CD4-positive, alpha-beta memory T cell (primary cell): ENCODE data around the gene ACAA1. TPM values are rescaled to one million over a fixed set of nuclear protein-coding genes. Genes with fewer than 3 reads are reported as not detected.
A peak's percentile ranks its signal among the peaks of the same experiment; 100 is the strongest.

Experiments used
- CTCF ChIA-PET: fragments of 350-600 bp; sonication (Branson Sonifier 250); formaldehyde crosslinking; loops from one replicate; lab custom pipeline; 2021; ENCODE audit warnings: inconsistent platforms; ENCODE audit not compliant: partially characterized antibody; lab: Charles Lee
- POLR2A ChIA-PET: fragments of 350-600 bp; sonication (Branson Sonifier 250); formaldehyde crosslinking; loops from one replicate; lab custom pipeline; 2021; ENCODE audit not compliant: partially characterized antibody; lab: Charles Lee
- DNase-seq, 5 donors: peaks; one replicate each; pipeline versions ENCODE4 v3.0.0 to v3.0.0-alpha.2; 2020 to 2022; ENCODE audit warnings: mixed read lengths in 1 of 5
- H3K27ac ChIP-seq: one replicate; pipeline ENCODE4 v1.7.0; 2013; ENCODE audit warnings: low read depth, low read length
- H3K27me3 ChIP-seq: 2 replicates; pipeline ENCODE4 v1.7.0; 2013; ENCODE audit warnings: mild to moderate bottlenecking, low read length, moderate library complexity; ENCODE audit not compliant: insufficient read depth
- H3K36me3 ChIP-seq: 2 replicates; pipeline ENCODE4 v1.7.0; 2013; ENCODE audit warnings: mild to moderate bottlenecking, low read length, moderate library complexity; ENCODE audit not compliant: insufficient read depth
- H3K4me1 ChIP-seq: 2 replicates; pipeline ENCODE4 v1.7.0; 2013; ENCODE audit warnings: mild to moderate bottlenecking, low read length, moderate library complexity; ENCODE audit not compliant: insufficient read depth
- H3K4me3 ChIP-seq, 2 donors: one replicate each; pipeline ENCODE4 v1.7.0; 2013; ENCODE audit warnings: low read length in 2 of 2, mild to moderate bottlenecking in 1 of 2
- H3K9me3 ChIP-seq, 2 donors: one replicate each; pipeline ENCODE4 v1.7.0; 2013; ENCODE audit warnings: low read length in 2 of 2, control low read depth in 1 of 2; ENCODE audit not compliant: control insufficient read depth in 1 of 2
- H3K27ac Mint-ChIP-seq, 7 donors: one replicate each; pipeline ENCODE4 v1.8.0; 2020 to 2021; ENCODE audit warnings: mixed read lengths in 7 of 7, mild to moderate bottlenecking in 6 of 7, inconsistent platforms in 3 of 7, moderate library complexity in 3 of 7
- H3K27me3 Mint-ChIP-seq, 2 donors: one replicate each; pipeline ENCODE4 v1.8.0; 2020 to 2021; ENCODE audit warnings: mixed read lengths in 2 of 2
- H3K36me3 Mint-ChIP-seq, 2 donors: one replicate each; pipeline ENCODE4 v1.8.0; 2020 to 2021; ENCODE audit warnings: mixed read lengths in 2 of 2, inconsistent platforms in 1 of 2, mild to moderate bottlenecking in 1 of 2
- H3K4me1 Mint-ChIP-seq, 4 donors: one replicate each; pipeline ENCODE4 v1.8.0; 2020 to 2021; ENCODE audit warnings: mixed read lengths in 4 of 4, mild to moderate bottlenecking in 1 of 4
- H3K4me3 Mint-ChIP-seq, 8 donors: one replicate each; pipeline ENCODE4 v1.8.0; 2020 to 2021; ENCODE audit warnings: mixed read lengths in 8 of 8, mild to moderate bottlenecking in 7 of 8, moderate library complexity in 6 of 8, inconsistent platforms in 3 of 8
- H3K9me3 Mint-ChIP-seq, 8 donors: one replicate each; pipeline ENCODE4 v1.8.0; 2020 to 2021; ENCODE audit warnings: mixed read lengths in 8 of 8, mild to moderate bottlenecking in 5 of 8, inconsistent platforms in 3 of 8, moderate library complexity in 1 of 8
- intact Hi-C: fragments of 100-400 bp; cut with micrococcal nuclease; formaldehyde crosslinking; loops from one replicate; pipeline ENCODE4 v1.15.1; 2023
- polyA plus RNA-seq, 2 donors: library from polyadenylated mRNA; unstranded; fragments of 300-500 nt; fragmentation: Illumina TruSeq; gene quantifications; one replicate each; pipeline ENCODE4 v1.2.3, GENCODE V29; 2021
- total RNA-seq, 2 experiments: library from RNA; stranded (reverse); gene quantifications; one replicate each; pipeline ENCODE4 v1.2.3, GENCODE V29; 2021

ACAA1 gene
- total and polyA plus RNA-seq, 4 experiments from 2014 or later = 52.4 to 82.8 (median 77.5) TPM

- Histone ChIP-seq H3K4me1 (peaks cover 23% of the 10 kb centered on the region), H3K9me3 (peaks cover 0 to 16% of the 10 kb centered on the region in 2 donors), H3K27me3 (no peaks in the 10 kb centered on the region), H3K4me3 (no peak overlapping the region), H3K27ac (peak overlapping the region; percentile 7), H3K36me3 (no peaks in the 10 kb centered on the region)
- Mint-ChIP-seq H3K27ac (peak overlapping the region; percentile 78 to 95 (median 92)), H3K9me3 (peaks cover 0 to 22% (median 15%) of the 10 kb centered on the region in 8 donors), H3K36me3 (peaks cover 4 to 5% of the 10 kb centered on the region in 2 donors), H3K27me3 (no peaks in the 10 kb centered on the region), H3K4me3 (peak overlapping the region in 2 of 8 donors; percentile 34 to 38), H3K4me1 (peaks cover 19 to 35% (median 25%) of the 10 kb centered on the region in 4 donors)
- intact Hi-C loops = no loop called here
- CTCF ChIA-PET = interaction anchor here (1.0 kb wide), 1 partner anchor 112 kb away, joined by 3 read pairs; the partner anchor contains the start of gene DLEC1
- POLR2A ChIA-PET = interaction anchor here (3.7 to 4.7 kb wide), 2 partner anchors 13 to 14 kb away, joined by 30 to 45 read pairs; partner anchors contain the start of genes ACAA1, MYD88 and OXSR1
- DNase-seq = no peak
These were observed 14.0 kb upstream of the ACAA1 start for GRCh38 chr3:38150780-38151528.

- ChIA-PET POLR2A (interaction anchor here (1.7 to 1.8 kb wide), 2 partner anchors 11 to 15 kb away, joined by 7 to 8 read pairs; partner anchors contain the start of gene MYD88), CTCF (no interaction called here)
- DNase-seq = no peak
- H3K27ac ChIP-seq = no peak overlapping the region
- no peaks in the 10 kb centered on the region for H3K36me3 ChIP-seq
- intact Hi-C loops = no loop called here
- H3K9me3 ChIP-seq = peaks cover 0 to 17% of the 10 kb centered on the region in 2 donors
- H3K27me3 Mint-ChIP-seq = no peaks in the 10 kb centered on the region
- H3K27ac Mint-ChIP-seq = peak overlapping the region in 5 of 7 donors; percentile 44 to 92 (median 72)
- H3K4me3 Mint-ChIP-seq = no peak overlapping the region
- H3K27me3 ChIP-seq = no peaks in the 10 kb centered on the region
- H3K36me3 Mint-ChIP-seq = peaks cover 4 to 5% of the 10 kb centered on the region in 2 donors
- peaks cover 23% of the 10 kb centered on the region for H3K4me1 ChIP-seq
- peaks cover 19 to 35% (median 25%) of the 10 kb centered on the region in 4 donors for H3K4me1 Mint-ChIP-seq
- H3K4me3 ChIP-seq = no peak overlapping the region
- H3K9me3 Mint-ChIP-seq = peaks cover 0 to 27% (median 22%) of the 10 kb centered on the region in 8 donors
These were observed 12.8 kb upstream of the ACAA1 start for GRCh38 chr3:38149708-38150107.

- H3K36me3 ChIP-seq = no peaks in the 10 kb centered on the region
- Mint-ChIP-seq H3K9me3 (peaks cover 0 to 27% (median 22%) of the 10 kb centered on the region in 8 donors), H3K4me3 (no peak overlapping the region), H3K27me3 (no peaks in the 10 kb centered on the region), H3K36me3 (peaks cover 4 to 9% of the 10 kb centered on the region in 2 donors), H3K27ac (peak overlapping the region in 1 of 7 donors; percentile 29), H3K4me1 (peaks cover 19 to 35% (median 25%) of the 10 kb centered on the region in 4 donors)
- peaks cover 0 to 17% of the 10 kb centered on the region in 2 donors for H3K9me3 ChIP-seq
- peaks cover 23% of the 10 kb centered on the region for H3K4me1 ChIP-seq
- no peaks in the 10 kb centered on the region for H3K27me3 ChIP-seq
- DNase-seq = no peak
- no peak overlapping the region for H3K4me3 ChIP-seq
- H3K27ac ChIP-seq = no peak overlapping the region
- ChIA-PET CTCF (no interaction called here), POLR2A (interaction anchor here (1.2 to 1.8 kb wide), 4 partner anchors 9 to 16 kb away, joined by 4 to 8 read pairs (median 8); partner anchors contain the start of genes ACAA1 and MYD88)
- intact Hi-C loops = no loop called here
These were observed 11.5 kb upstream of the ACAA1 start for GRCh38 chr3:38148311-38148882.

- Mint-ChIP-seq H3K27me3 (no peaks in the 10 kb centered on the region), H3K4me1 (peaks cover 17 to 32% (median 24%) of the 10 kb centered on the region in 4 donors), H3K9me3 (peaks cover 0 to 27% (median 22%) of the 10 kb centered on the region in 8 donors), H3K4me3 (no peak overlapping the region), H3K36me3 (peaks cover 4 to 12% of the 10 kb centered on the region in 2 donors), H3K27ac (no peak overlapping the region)
- no peak for DNase-seq
- intact Hi-C loops = no loop called here
- Histone ChIP-seq H3K4me1 (peaks cover 19% of the 10 kb centered on the region), H3K4me3 (no peak overlapping the region), H3K27ac (no peak overlapping the region), H3K36me3 (no peaks in the 10 kb centered on the region), H3K9me3 (peaks cover 0 to 17% of the 10 kb centered on the region in 2 donors), H3K27me3 (no peaks in the 10 kb centered on the region)
- POLR2A ChIA-PET = interaction anchor here (1.2 to 1.6 kb wide), 2 partner anchors 8 to 10 kb away, joined by 4 to 8 read pairs; partner anchors contain the start of gene ACAA1
- CTCF ChIA-PET = no interaction called here
These were observed 10.5 kb upstream of the ACAA1 start for GRCh38 chr3:38147421-38147820.

GRCh38 chr3:38146504-38146903 is 9.6 kb upstream of the ACAA1 start:
- no peak overlapping the region for H3K27ac Mint-ChIP-seq
- H3K27ac ChIP-seq = no peak overlapping the region
- H3K9me3 Mint-ChIP-seq = peaks cover 0 to 27% (median 22%) of the 10 kb centered on the region in 8 donors
- H3K27me3 Mint-ChIP-seq = no peaks in the 10 kb centered on the region
- no peak overlapping the region for H3K4me3 ChIP-seq
- intact Hi-C loops = no loop called here
- peaks cover 0 to 17% of the 10 kb centered on the region in 2 donors for H3K9me3 ChIP-seq
- peaks cover 7% of the 10 kb centered on the region for H3K36me3 ChIP-seq
- H3K27me3 ChIP-seq = no peaks in the 10 kb centered on the region
- ChIA-PET CTCF (no interaction called here), POLR2A (interaction anchor here (0.7 kb wide), 1 partner anchor 36 kb away, joined by 3 read pairs; no protein-coding TSS in a partner anchor)
- peaks cover 11 to 21% of the 10 kb centered on the region in 2 donors for H3K36me3 Mint-ChIP-seq
- H3K4me1 Mint-ChIP-seq = peaks cover 12 to 33% (median 19%) of the 10 kb centered on the region in 4 donors
- peaks cover 9% of the 10 kb centered on the region for H3K4me1 ChIP-seq
- H3K4me3 Mint-ChIP-seq = no peak overlapping the region
- no peak for DNase-seq

- POLR2A ChIA-PET = interaction anchor here (1.2 to 8.4 kb wide), 2 partner anchors 22 to 35 kb away, joined by 3 to 255 read pairs; partner anchors contain the start of gene OXSR1
- no peak overlapping the region for H3K27ac ChIP-seq
- peaks cover 23% of the 10 kb centered on the region for H3K4me1 ChIP-seq
- no peaks in the 10 kb centered on the region for H3K27me3 ChIP-seq
- no peak for DNase-seq
- peaks cover 0 to 17% of the 10 kb centered on the region in 2 donors for H3K9me3 ChIP-seq
- no peak overlapping the region for H3K4me3 Mint-ChIP-seq
- CTCF ChIA-PET = no interaction called here
- no peaks in the 10 kb centered on the region for H3K27me3 Mint-ChIP-seq
- H3K4me3 ChIP-seq = no peak overlapping the region
- intact Hi-C loops = no loop called here
- H3K9me3 Mint-ChIP-seq = peaks cover 0 to 27% (median 22%) of the 10 kb centered on the region in 8 donors
- peaks cover 21 to 41% (median 28%) of the 10 kb centered on the region in 4 donors for H3K4me1 Mint-ChIP-seq
- peaks cover 15 to 45% of the 10 kb centered on the region in 2 donors for H3K36me3 Mint-ChIP-seq
- H3K27ac Mint-ChIP-seq = peak overlapping the region in 1 of 7 donors; percentile 32
- H3K36me3 ChIP-seq = peaks cover 13% of the 10 kb centered on the region
These were observed 6.6 kb upstream of the ACAA1 start for GRCh38 chr3:38143511-38143910.
